ENCODE results near the gene MYO7B.

MYO7B gene

DNA sequence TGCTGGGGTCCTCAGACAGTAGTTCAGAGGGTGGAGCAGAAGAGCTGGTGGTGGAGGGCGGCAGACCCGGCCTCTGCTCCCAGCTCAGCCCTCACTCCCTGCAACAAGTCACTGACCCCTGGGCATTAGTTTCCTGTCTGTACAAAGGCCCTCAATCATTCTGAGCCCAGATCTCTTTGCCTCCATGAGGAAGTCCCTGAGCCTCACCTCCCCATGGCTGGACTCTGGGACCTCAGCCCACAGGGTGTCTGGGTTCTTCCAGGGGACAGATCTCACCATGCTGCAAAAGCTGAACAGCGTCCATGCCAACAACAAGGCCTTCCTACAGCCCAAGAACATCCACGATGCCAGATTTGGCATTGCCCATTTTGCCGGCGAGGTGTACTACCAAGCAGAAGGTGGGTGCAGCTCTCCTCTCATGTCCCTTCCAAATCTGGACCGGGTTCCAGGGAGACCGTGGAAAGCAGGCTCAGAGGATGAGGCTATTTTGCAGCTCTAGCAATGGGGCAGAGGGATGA is 49.1 kb downstream of the MYO7B start:
- no peak for TF ChIP-seq ARNTL (CRISPR knock-in tag; IDR thresholded peaks at IDR 0.05; ENCODE audit: borderline replicate concordance, low read depth)
- no peak for TF ChIP-seq ZC3H10 (CRISPR knock-in tag; IDR thresholded peaks at IDR 0.05)
- no peak for TF ChIP-seq POU6F1 (CRISPR knock-in tag; IDR thresholded peaks at IDR 0.05; ENCODE audit: borderline replicate concordance, low read depth)
- TF ChIP-seq OSR1 (CRISPR knock-in tag; IDR thresholded peaks at IDR 0.05) = no peak
- no peak for TF ChIP-seq CSRNP3 (CRISPR knock-in tag; IDR thresholded peaks at IDR 0.05)
- TF ChIP-seq CREB5 (CRISPR knock-in tag; IDR thresholded peaks at IDR 0.05; ENCODE audit: low read depth) = no peak
- no peak for TF ChIP-seq PPARA (CRISPR knock-in tag; IDR thresholded peaks at IDR 0.05; ENCODE audit: borderline replicate concordance)
- no peak for TF ChIP-seq ESRRG (CRISPR knock-in tag; IDR thresholded peaks at IDR 0.05)
- TF ChIP-seq, protein P1, sequence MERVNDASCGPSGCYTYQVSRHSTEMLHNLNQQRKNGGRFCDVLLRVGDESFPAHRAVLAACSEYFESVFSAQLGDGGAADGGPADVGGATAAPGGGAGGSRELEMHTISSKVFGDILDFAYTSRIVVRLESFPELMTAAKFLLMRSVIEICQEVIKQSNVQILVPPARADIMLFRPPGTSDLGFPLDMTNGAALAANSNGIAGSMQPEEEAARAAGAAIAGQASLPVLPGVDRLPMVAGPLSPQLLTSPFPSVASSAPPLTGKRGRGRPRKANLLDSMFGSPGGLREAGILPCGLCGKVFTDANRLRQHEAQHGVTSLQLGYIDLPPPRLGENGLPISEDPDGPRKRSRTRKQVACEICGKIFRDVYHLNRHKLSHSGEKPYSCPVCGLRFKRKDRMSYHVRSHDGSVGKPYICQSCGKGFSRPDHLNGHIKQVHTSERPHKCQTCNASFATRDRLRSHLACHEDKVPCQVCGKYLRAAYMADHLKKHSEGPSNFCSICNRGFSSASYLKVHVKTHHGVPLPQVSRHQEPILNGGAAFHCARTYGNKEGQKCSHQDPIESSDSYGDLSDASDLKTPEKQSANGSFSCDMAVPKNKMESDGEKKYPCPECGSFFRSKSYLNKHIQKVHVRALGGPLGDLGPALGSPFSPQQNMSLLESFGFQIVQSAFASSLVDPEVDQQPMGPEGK (CRISPR knock-in tag; IDR thresholded peaks at IDR 0.05; ENCODE audit: borderline replicate concordance) = no peak
- TF ChIP-seq ZNF565 (CRISPR knock-in tag; conservative IDR thresholded peaks at IDR 0.05; ENCODE audit: low read depth) = no peak
- no peak for TF ChIP-seq TCF4 (CRISPR knock-in tag; IDR thresholded peaks at IDR 0.05; ENCODE audit: borderline replicate concordance)
- TF ChIP-seq GLIS3 (CRISPR knock-in tag; IDR thresholded peaks at IDR 0.05) = no peak
- no peak for TF ChIP-seq SNAI2 (CRISPR knock-in tag; IDR thresholded peaks at IDR 0.05)
- no peak for TF ChIP-seq ZNF70 (CRISPR knock-in tag; IDR thresholded peaks at IDR 0.05)
- TF ChIP-seq ZNF8 (CRISPR knock-in tag; IDR thresholded peaks at IDR 0.05) = no peak
- TF ChIP-seq ISL1 (CRISPR knock-in tag; IDR thresholded peaks at IDR 0.05) = no peak
- no peak for TF ChIP-seq BACH2 (CRISPR knock-in tag; IDR thresholded peaks at IDR 0.05; ENCODE audit: borderline replicate concordance)
- no peak for TF ChIP-seq TSHZ2 (CRISPR knock-in tag; IDR thresholded peaks at IDR 0.05)
- no peak for ATAC-seq

DNA sequence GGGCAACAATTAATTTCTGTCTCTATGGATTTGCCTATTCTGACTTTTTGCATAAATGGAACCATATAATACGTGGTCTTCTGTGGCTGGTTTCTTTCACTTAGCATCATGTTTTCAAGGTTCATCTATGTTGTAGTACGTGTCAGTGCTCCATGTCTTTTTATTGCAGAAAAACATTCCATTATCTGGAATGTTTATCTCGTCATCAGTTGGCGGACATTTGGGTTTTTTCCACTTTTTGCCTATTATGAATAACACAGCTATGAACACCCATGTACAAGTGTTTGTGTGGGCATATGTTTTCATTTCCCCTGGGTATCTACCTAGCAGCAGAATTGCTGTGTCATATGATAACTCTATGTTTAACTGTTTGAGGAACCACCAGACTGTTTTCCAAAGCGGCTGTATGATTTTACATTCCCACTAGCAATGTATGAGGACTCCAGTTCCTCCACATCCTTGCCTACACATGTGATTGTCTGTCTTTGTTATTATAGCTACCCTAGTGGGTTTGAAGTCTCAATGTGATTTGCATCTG is 49.9 kb downstream of the MYO7B start:
- ATAC-seq = no peak
- TF ChIP-seq ZC3H10 (CRISPR knock-in tag; IDR thresholded peaks at IDR 0.05) = no peak
- no peak for TF ChIP-seq TOX (CRISPR knock-in tag; IDR thresholded peaks at IDR 0.05; ENCODE audit: borderline replicate concordance)
- TF ChIP-seq POU6F1 (CRISPR knock-in tag; IDR thresholded peaks at IDR 0.05; ENCODE audit: borderline replicate concordance, low read depth) = no peak
- TF ChIP-seq TSHZ2 (CRISPR knock-in tag; IDR thresholded peaks at IDR 0.05) = no peak
- TF ChIP-seq ZNF8 (CRISPR knock-in tag; IDR thresholded peaks at IDR 0.05) = no peak
- TF ChIP-seq OSR1 (CRISPR knock-in tag; IDR thresholded peaks at IDR 0.05) = no peak
- no peak for TF ChIP-seq ZNF565 (CRISPR knock-in tag; conservative IDR thresholded peaks at IDR 0.05; ENCODE audit: low read depth)
- no peak for TF ChIP-seq GLIS3 (CRISPR knock-in tag; IDR thresholded peaks at IDR 0.05)
- no peak for TF ChIP-seq TCF4 (CRISPR knock-in tag; IDR thresholded peaks at IDR 0.05; ENCODE audit: borderline replicate concordance)
- TF ChIP-seq ZFP3 (CRISPR knock-in tag; IDR thresholded peaks at IDR 0.05) = no peak
- no peak for TF ChIP-seq CREB5 (CRISPR knock-in tag; IDR thresholded peaks at IDR 0.05; ENCODE audit: low read depth)
- no peak for TF ChIP-seq CSRNP3 (CRISPR knock-in tag; IDR thresholded peaks at IDR 0.05)
- TF ChIP-seq ARNTL (CRISPR knock-in tag; IDR thresholded peaks at IDR 0.05; ENCODE audit: borderline replicate concordance, low read depth) = no peak
- no peak for TF ChIP-seq ZNF70 (CRISPR knock-in tag; IDR thresholded peaks at IDR 0.05)
- TF ChIP-seq ISL1 (CRISPR knock-in tag; IDR thresholded peaks at IDR 0.05) = no peak

All from SK-N-SH treated with all-trans-retinoic acid at 6 μM for 48 hours (cell line).